OCI-LY3 (cell line): ENCODE measurements around the gene AMIGO2.

Source experiments
- CTCF ChIP-seq: fragments of 200-600, 300-600 bp; sonication (generic); IDR thresholded peaks from 2 replicates; pipeline ENCODE4 v1.5.1; 2014; ENCODE audit warnings: antibody characterized with exemption, low read length, low read depth
- EZH2phosphoT487 ChIP-seq: fragments of 200-600 bp; shearing (Covaris generic); IDR thresholded peaks from 2 replicates; pipeline ENCODE4 v1.6.1; 2018; ENCODE audit warnings: antibody characterized with exemption, mixed run types, low read depth

GRCh38 chr12:47073951-47074350 lies 5.8 kb downstream of the AMIGO2 start:
- TF ChIP-seq CTCF (no peak), EZH2phosphoT487 (no peak)
